ENCODE data around the gene POM121L2.
"Not testable (repeated sequence)": the region's sequence is repeated elsewhere in the genome, so short reads cannot be mapped to it uniquely, and the experiment has no call there.

The POM121L2 gene

GRCh38 chr6:27294409-27294808 lies 17.7 kb downstream of the POM121L2 start:
- DNase-seq (ENCODE audit: low read depth in 2 of 2) = no peak

GRCh38 chr6:27293436-27294098 lies 18.5 kb downstream of the POM121L2 start:
- no peak for DNase-seq (ENCODE audit: low read depth in 2 of 2)

DNA sequence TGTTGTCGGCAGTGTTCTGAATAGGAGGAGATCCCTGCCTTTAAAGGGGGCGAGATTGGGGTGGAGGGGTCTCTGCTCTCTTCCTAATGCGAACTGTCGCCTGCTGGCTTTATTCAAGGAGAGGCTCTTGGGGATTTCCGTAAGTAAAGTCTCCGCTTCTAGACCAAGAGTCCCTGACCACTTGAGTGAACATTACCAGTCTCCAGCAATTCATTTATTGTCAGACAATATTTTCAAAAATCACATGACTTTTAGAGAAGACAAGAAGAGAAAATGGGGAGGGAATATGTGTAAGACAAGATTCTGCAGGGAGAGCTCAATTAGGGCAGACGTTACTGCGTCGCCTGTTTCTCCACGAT lies 21.2 kb downstream of the POM121L2 start:
- no peak for DNase-seq (ENCODE audit: low read depth in 2 of 2)

DNA sequence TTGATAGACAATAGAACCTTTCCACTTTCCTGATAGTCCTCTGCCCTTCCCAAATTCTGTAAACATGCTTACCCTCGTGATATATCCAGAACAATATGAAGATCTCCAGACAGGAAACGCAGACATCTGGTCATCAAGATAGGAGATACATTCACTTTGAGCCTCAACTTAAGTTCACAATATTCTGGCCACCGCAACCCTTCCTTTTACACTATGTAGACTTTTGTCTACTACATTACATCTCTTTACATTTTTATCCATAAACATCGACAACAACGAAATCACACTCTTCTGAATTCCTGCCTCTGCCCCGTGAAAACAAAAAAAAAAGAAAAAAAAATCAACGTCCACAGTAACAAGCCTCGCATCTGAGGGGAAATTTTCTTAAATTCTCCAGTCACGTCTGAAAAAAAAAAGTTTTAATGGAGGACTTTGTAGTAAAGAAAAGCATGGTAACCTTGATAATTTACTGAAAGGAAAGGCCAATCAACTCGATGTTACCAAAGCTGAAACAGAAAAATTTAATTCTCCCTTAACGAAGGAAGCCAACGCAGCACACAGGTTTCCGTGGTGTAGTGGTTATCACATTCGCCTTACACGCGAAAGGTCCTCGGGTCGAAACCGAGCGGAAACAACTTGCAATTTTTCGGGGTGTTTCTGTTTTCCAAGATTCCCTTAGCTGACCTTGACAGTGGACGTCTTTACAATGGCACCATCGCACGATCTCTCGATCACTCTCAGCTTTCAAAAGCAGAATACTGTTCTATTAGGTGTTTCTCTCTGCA lies 21.8 kb downstream of the POM121L2 start:
- no peak for DNase-seq (ENCODE audit: low read depth in 2 of 2)

DNA sequence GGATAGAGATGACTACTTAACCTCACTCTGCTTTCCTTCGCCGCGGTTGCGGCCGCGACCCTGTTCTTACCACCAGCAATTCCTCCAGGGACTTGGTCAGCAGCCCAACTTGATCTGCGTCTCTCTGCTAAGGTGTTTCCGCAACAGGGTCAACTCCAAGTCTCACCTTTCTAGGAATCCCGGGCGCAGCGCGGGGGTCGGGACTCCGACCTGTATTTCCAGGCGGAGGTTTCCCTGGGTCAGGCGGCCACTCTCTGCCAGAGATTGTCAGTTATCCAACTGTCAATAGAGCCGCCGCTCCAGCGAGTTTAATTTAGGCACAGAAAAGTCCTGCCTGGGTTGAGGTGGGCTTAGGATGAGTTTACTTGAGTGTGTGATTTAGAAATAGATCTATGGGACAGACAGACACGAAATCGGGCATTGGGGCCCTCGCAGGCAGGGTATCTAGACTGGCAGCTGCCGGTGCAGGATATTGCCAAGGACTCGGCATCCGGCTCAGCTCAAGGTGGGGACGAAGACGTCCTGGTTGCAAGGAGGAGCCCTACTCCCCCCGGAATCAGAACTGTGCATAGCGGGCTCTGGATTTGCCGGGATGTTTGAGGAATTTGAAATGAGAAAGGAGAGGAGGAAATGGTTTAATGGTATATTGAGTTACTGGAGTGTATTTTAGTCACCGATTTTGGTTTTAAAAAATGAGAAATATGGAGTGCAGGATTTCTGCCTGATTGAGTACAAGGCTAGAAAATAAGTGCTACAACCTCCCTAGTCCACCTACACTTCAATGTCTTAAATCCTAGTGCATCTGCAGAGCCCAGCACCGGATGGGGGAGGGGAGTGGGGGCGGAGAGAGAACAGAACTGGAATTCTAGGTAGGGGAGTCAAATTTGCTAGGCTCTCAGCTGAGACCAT lies 23.7 kb downstream of the POM121L2 start:
- no peak for DNase-seq (ENCODE audit: low read depth in 2 of 2)

GRCh38 chr6:27287751-27288135 lies 24.3 kb downstream of the POM121L2 start:
- DNase-seq (ENCODE audit: low read depth in 2 of 2) = no peak

GRCh38 chr6:27286141-27286540 lies 25.9 kb downstream of the POM121L2 start:
- no peak for DNase-seq (ENCODE audit: low read depth in 2 of 2)

- no peak for DNase-seq (ENCODE audit: low read depth in 2 of 2)
Measured at GRCh38 chr6:27283279-27283678, 28.8 kb downstream of the POM121L2 start.

- DNase-seq (ENCODE audit: low read depth in 2 of 2) = no peak
Measured at GRCh38 chr6:27281569-27281968, 30.5 kb downstream of the POM121L2 start.

GRCh38 chr6:27281105-27281539 lies 31.0 kb downstream of the POM121L2 start:
- no peak for DNase-seq (ENCODE audit: low read depth in 2 of 2)

GRCh38 chr6:27280540-27281000 lies 31.5 kb downstream of the POM121L2 start:
- no peak for DNase-seq (ENCODE audit: low read depth in 2 of 2)

- DNase-seq (ENCODE audit: low read depth in 2 of 2) = peak; percentile 12 to 24
Measured at GRCh38 chr6:27280064-27280539, 32.0 kb downstream of the POM121L2 start.

DNA sequence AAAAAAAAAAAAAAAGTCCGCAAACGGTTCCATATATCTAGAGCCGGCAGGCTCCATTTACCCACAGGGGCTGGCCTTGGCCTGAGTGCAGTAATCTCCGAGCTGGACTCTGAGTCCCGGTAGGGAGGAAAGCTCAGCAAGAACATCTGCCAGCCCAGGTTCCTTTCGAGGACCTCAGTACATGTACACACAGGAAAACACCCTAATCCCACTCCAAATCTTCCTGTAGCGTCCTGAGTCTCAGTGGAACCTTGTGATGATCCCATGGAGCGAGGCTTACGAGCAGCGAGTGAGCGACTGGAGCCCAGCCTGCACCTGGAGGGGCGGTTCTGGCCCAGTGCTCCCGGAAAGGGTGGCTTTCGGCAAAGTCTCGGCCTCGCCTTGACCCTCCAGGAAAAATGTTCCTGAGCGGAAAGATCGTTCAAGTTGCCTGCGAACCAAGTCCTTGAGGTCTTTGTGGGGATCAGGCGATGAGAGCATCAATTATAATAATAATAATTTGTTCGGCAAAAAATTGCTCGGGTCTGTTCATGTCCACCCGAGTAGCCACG lies 32.5 kb downstream of the POM121L2 start:
- no peak for DNase-seq (ENCODE audit: low read depth in 2 of 2)

GRCh38 chr6:27275025-27275956 lies 36.8 kb downstream of the POM121L2 start:
- DNase-seq (ENCODE audit: low read depth in 2 of 2) = peak in 1 of 2 donors; percentile 9

- no peak for DNase-seq (ENCODE audit: low read depth in 2 of 2)
Measured at GRCh38 chr6:27273783-27274182, 38.3 kb downstream of the POM121L2 start.

GRCh38 chr6:27268803-27269202 lies 43.3 kb downstream of the POM121L2 start:
- DNase-seq (ENCODE audit: low read depth in 2 of 2) = no peak

GRCh38 chr6:27267857-27268434 lies 44.1 kb downstream of the POM121L2 start:
- DNase-seq (ENCODE audit: low read depth in 2 of 2) = no peak

- DNase-seq (ENCODE audit: low read depth in 2 of 2) = not testable (repeated sequence)
Measured at GRCh38 chr6:27267003-27267402, 45.1 kb downstream of the POM121L2 start.

- no peak for DNase-seq (ENCODE audit: low read depth in 2 of 2)
Measured at GRCh38 chr6:27263886-27264285, 48.2 kb downstream of the POM121L2 start.

DNA sequence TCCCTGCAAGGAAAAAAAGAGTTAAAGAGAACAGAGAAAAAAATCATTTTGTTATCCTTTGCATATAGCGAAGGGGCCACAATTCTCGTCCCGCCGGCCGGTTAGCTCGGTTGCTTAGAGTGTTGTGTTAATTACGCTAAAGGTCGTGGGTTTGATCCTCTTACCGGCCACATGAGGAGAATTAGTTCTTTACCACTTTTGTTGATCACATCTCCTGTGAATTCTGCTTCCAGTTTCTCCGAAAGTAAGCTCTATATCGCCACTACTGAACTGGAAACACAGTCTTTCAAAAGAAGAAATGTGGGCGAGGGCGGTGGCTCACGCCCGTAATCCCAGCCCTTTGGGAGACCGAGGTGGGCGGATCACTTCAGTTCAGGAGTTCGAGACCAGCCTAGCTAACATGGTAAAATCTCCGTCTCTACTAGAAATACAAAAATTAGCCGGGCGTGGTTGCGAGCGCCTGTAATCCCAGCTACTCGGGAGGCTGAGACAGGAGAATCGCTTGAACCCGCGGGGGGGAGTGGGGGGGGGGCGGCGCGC lies 51.2 kb downstream of the POM121L2 start:
- DNase-seq (ENCODE audit: low read depth in 2 of 2) = no peak
